Endothelial cell (in vitro differentiated cells): ENCODE data around the gene DBNDD2. TPM values are rescaled to one million over a fixed set of nuclear protein-coding genes. Genes with fewer than 3 reads are reported as not detected.
A peak's percentile ranks its signal among the peaks of the same experiment; 100 is the strongest.

Experiments
- DNase-seq: peaks from one replicate; pipeline ENCODE4 v3.0.0; 2021; ENCODE audit warnings: low spot score
- H3K27ac Mint-ChIP-seq: one replicate; pipeline ENCODE4 v1.8.0; 2021; ENCODE audit warnings: mixed read lengths, inconsistent platforms; ENCODE audit not compliant: unreplicated experiment
- H3K27me3 Mint-ChIP-seq: one replicate; pipeline ENCODE4 v1.8.0; 2021; ENCODE audit warnings: mild to moderate bottlenecking, moderate library complexity, mixed read lengths, inconsistent platforms; ENCODE audit not compliant: unreplicated experiment
- H3K36me3 Mint-ChIP-seq: one replicate; pipeline ENCODE4 v1.8.0; 2021; ENCODE audit warnings: mild to moderate bottlenecking, low read depth, mixed read lengths, inconsistent platforms; ENCODE audit not compliant: unreplicated experiment
- H3K4me1 Mint-ChIP-seq: one replicate; pipeline ENCODE4 v1.8.0; 2021; ENCODE audit warnings: mild to moderate bottlenecking, mixed read lengths, inconsistent platforms; ENCODE audit not compliant: unreplicated experiment
- H3K4me3 Mint-ChIP-seq: one replicate; pipeline ENCODE4 v1.8.0; 2021; ENCODE audit warnings: mild to moderate bottlenecking, mixed read lengths, inconsistent platforms; ENCODE audit not compliant: unreplicated experiment
- H3K9me3 Mint-ChIP-seq: one replicate; pipeline ENCODE4 v1.8.0; 2021; ENCODE audit warnings: mixed read lengths, inconsistent platforms; ENCODE audit not compliant: unreplicated experiment
- long read RNA-seq: library from polyadenylated mRNA; unstranded; transcript quantifications from one replicate; pipeline ENCODE4 v2.0.0, GENCODE V29; 2020; ENCODE audit not compliant: unreplicated experiment
- total RNA-seq: library from RNA; stranded (reverse); fragmentation: NEBNext Ultra II Directional; extraction: Animal tissue kit (Norgen Biotek cat#: 25700); gene quantifications from one replicate; pipeline ENCODE4 v1.2.1, GENCODE V29; 2021; ENCODE audit not compliant: unreplicated experiment
- TF ChIP-seq, protein P1 (sequence below): fragments of 200-600 bp; sonication (generic); IDR thresholded peaks from one replicate; pipeline ENCODE4 v1.5.0; 2021; ENCODE audit warnings: antibody characterized with exemption; ENCODE audit not compliant: unreplicated experiment

Gene DBNDD2, protein sequence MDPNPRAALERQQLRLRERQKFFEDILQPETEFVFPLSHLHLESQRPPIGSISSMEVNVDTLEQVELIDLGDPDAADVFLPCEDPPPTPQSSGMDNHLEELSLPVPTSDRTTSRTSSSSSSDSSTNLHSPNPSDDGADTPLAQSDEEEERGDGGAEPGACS
- 2.0 TPM for total RNA-seq
- long read RNA-seq: 0 reads

DNA sequence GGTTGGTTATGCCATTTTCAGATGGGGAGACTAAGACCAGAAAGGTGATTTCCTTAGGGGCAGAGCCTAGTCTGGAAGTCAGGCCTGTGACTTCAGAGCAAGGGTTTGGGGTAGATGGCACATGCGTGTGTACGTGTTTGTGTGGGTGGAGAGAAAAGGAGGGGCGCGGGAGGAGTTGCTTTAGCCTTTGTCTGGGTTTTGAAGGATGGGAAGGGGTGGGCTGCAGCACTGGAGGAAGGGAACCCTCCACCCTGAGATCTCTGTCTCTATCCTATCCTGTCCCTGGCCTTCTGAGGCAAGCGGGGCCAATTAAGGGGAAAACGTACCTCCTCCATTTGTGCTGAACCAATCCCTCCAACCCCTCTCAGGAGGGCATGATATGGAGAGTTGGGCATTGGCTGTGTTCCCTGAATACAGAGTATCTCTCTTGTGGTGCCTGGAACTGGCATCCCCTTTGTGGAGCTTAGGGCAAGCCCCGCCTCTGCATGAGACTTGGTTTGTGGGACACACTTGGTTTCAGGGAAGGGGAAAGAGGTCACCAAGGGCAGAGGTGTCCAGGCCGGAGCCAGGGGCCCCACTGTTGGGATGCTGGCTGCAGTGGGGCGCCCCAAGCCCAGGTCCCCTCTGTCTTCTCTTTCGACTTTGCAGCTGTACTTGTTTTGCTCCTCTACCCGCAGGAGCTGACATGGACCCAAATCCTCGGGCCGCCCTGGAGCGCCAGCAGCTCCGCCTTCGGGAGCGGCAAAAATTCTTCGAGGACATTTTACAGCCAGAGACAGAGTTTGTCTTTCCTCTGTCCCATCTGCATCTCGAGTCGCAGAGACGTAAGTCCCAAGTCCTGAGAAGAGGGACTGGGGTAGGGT is at the start of gene DBNDD2:
DBNDD2 (plus strand) TSS at position 507 of the 863 bp plus-strand sequence; CDS start at position 686, 179 bp downstream.
- Mint-ChIP-seq H3K4me3 (peak within 1 kb of the TSS; percentile 69), H3K9me3 (no peaks in the 10 kb centered on the region), H3K4me1 (peaks cover 2% of the 10 kb centered on the region), H3K36me3 (peaks cover 3% of the 10 kb centered on the region), H3K27ac (no peak within 1 kb of the TSS), H3K27me3 (peaks cover 22% of the 10 kb centered on the region)
- DNase-seq: no peak
- TF ChIP-seq, protein P1, sequence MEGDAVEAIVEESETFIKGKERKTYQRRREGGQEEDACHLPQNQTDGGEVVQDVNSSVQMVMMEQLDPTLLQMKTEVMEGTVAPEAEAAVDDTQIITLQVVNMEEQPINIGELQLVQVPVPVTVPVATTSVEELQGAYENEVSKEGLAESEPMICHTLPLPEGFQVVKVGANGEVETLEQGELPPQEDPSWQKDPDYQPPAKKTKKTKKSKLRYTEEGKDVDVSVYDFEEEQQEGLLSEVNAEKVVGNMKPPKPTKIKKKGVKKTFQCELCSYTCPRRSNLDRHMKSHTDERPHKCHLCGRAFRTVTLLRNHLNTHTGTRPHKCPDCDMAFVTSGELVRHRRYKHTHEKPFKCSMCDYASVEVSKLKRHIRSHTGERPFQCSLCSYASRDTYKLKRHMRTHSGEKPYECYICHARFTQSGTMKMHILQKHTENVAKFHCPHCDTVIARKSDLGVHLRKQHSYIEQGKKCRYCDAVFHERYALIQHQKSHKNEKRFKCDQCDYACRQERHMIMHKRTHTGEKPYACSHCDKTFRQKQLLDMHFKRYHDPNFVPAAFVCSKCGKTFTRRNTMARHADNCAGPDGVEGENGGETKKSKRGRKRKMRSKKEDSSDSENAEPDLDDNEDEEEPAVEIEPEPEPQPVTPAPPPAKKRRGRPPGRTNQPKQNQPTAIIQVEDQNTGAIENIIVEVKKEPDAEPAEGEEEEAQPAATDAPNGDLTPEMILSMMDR: no peak

DNA sequence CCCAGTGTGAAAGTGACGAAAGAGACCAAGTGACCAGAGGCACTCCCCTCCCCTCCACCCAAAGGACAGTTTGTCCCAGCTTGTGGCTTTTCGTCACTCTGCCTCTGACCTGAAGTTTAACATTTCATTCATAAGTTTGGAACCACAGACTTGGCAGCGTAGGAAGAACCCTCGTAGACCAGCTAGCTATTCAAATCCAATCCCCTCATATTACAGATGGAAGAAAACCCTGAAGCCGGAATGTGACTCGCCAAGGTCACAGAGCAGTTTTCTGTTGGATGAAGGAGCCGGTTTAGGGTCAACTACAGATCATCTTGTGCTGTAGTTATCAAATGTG is 49.1 kb upstream of the DBNDD2 start:
- Mint-ChIP-seq H3K36me3 (no peaks in the 10 kb centered on the region), H3K4me3 (no peak overlapping the region), H3K4me1 (peaks cover 14% of the 10 kb centered on the region), H3K27ac (no peak overlapping the region), H3K9me3 (no peaks in the 10 kb centered on the region), H3K27me3 (peaks cover 8% of the 10 kb centered on the region)
- TF ChIP-seq, protein P1: no peak
- no peak for DNase-seq

DNA sequence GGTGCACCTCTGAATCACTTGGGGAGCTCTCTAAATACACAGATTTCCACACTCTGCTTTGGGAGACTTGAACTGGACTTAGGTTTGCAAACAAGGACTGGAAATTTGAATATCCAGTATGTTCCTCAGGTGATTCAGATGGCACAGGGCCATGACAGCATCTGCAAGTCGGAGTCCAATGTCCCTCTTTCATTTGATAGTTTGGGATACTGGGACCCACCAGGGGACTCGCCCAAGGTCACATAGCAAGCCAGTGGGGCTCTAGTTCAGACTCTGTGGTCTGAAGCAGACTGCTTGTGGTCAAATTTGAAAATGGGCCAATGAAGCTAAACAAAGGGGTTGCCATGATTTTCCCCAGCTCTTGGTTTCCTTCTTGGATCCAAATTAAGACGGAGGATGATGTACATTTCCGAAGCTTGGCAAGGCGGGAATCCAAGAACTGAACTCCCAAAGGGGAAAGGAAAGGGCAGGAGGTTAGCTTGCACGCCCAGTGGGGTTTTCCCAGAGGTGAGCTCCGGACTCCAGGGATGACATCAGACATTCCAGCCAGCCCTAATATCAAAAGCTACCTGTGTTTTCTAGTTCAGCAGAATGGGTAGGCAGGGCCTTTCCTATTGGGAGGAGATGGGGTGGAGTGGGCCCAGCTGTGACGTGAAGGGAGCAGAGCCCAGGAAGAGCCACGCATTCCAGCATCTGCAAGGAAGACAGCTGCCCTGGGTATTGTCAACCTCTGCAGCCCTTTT is 48.5 kb upstream of the DBNDD2 start:
- no peak for DNase-seq
- H3K4me1 Mint-ChIP-seq: peaks cover 15% of the 10 kb centered on the region
- TF ChIP-seq, protein P1: no peak
- no peak overlapping the region for H3K27ac Mint-ChIP-seq
- H3K4me3 Mint-ChIP-seq: no peak overlapping the region
- peaks cover 8% of the 10 kb centered on the region for H3K27me3 Mint-ChIP-seq
- H3K36me3 Mint-ChIP-seq: no peaks in the 10 kb centered on the region
- no peaks in the 10 kb centered on the region for H3K9me3 Mint-ChIP-seq

DNA sequence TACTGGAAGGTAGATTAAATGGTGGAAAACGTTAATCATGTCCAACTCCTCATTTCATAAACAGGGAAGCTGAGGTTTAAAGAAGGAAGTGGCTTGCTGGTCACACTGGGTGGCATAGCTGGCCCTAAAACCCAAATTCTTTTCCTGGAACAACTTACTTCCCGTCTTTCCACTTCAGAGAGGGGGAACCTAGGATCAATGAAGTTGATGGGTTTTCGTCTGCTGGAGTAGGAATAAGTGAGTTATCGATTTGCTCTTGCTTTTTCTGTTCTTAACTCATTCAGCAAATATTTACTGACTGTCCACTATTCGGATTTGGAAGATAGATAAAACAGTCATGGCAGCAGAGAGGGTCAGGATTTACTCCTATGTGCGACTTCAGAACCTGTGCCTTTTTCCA is 46.3 kb upstream of the DBNDD2 start:
- H3K4me1 Mint-ChIP-seq: peaks cover 15% of the 10 kb centered on the region
- H3K36me3 Mint-ChIP-seq: peaks cover 5% of the 10 kb centered on the region
- TF ChIP-seq, protein P1: no peak
- no peaks in the 10 kb centered on the region for H3K9me3 Mint-ChIP-seq
- peaks cover 8% of the 10 kb centered on the region for H3K27me3 Mint-ChIP-seq
- H3K27ac Mint-ChIP-seq: no peak overlapping the region
- H3K4me3 Mint-ChIP-seq: no peak overlapping the region
- no peak for DNase-seq
